UCSD-AML1 (cell line): Measurements from ENCODE around the gene ZRANB3.
A peak's percentile ranks its signal among the peaks of the same experiment; 100 is the strongest.
"Not testable (repeated sequence)": the region's sequence is repeated elsewhere in the genome, so short reads cannot be mapped to it uniquely, and the experiment has no call there.

Source experiments
- DNase-seq: peaks from one replicate; lab custom pipeline; 2025; ENCODE audit not compliant: unreplicated experiment; lab: John Stamatoyannopoulos, UW

The ZRANB3 gene

GRCh38 chr2:135348096-135348704 lies 182.8 kb downstream of the ZRANB3 start:
- DNase-seq, result not testable (repeated sequence)

GRCh38 chr2:135337071-135337470 lies 193.9 kb downstream of the ZRANB3 start:
- DNase-seq, result no peak

DNA sequence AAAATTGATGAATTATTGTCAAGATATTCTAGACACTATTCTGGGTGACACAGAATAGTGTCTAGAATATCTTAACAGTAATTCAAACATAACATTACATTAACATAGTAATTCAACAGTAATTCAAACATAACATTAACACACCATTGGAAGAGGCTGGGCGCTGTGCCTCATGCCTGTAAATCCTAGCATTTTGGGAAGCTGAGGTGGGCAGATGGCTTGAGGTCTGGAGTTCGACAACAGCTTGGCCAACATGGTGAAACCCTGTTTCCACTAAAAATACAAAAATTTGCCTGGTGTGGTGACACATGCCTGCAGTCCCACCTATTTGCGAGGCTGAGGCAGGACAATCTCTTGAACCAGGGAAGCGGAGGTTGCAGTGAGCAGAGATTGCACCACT lies 195.8 kb downstream of the ZRANB3 start:
- DNase-seq, result no peak

DNA sequence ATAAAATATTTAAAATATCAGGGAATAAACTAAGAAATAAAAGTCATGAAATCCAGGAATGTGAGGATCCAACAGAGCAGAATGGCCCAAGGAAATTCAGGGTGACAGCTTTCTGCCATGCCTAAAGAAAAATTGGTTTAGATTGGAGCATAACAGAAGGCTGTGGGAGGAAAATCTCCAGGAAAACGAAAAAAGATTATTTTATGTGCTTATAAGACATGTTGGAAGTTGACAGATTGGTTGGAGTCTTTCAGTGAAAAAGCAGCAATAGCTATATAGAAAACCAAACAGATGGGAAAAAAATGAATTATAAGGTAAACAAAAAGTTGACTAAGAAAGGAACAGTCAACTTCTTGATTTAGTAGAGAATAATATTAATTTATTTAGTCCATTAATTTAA lies 203.9 kb downstream of the ZRANB3 start:
- DNase-seq, result no peak

GRCh38 chr2:135320465-135321355 lies 210.3 kb downstream of the ZRANB3 start:
- DNase-seq, result no peak

DNA sequence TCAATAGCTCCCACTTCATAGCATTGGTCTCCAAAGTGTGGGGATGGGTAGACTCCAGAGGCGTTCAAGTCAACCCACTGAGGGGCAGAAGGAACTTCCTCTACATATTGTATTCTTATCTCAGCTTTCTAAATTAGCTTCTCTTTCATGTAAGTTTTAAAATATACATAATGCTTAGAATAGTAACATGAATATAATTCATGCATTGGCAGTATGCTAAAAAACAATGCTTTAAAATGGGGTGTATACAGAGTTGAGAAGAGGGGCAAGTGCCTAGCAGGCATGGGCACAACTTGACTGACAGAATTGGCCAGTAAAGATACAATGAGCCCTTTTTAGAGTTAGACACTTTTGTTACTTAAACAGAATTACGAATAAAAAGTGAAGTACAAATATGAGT lies 212.2 kb downstream of the ZRANB3 start:
- no peak for DNase-seq

GRCh38 chr2:135317375-135317774 lies 213.6 kb downstream of the ZRANB3 start:
- DNase-seq, result no peak

DNA sequence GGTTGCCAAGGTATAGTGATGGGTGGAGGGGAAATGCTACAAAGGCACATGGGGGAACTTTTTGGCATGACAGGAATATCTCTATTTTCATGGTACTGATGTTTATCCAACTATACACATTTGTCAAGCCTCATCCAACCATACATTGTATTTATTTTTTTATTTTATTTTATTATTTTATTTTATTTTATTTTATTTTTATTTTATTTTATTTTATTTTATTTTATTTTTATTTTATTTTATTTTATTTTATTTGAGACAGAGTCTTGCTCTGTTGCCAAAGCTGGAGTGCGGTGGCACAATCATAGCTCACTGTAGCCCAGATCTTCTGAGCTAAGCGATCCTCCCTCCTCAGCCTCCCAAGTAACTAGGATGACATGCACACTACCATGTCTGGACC lies 219.1 kb downstream of the ZRANB3 start:
- no peak for DNase-seq

GRCh38 chr2:135311268-135311667 lies 219.8 kb downstream of the ZRANB3 start:
- DNase-seq, result no peak

GRCh38 chr2:135304694-135305093 lies 226.3 kb downstream of the ZRANB3 start:
- DNase-seq, result no peak

DNA sequence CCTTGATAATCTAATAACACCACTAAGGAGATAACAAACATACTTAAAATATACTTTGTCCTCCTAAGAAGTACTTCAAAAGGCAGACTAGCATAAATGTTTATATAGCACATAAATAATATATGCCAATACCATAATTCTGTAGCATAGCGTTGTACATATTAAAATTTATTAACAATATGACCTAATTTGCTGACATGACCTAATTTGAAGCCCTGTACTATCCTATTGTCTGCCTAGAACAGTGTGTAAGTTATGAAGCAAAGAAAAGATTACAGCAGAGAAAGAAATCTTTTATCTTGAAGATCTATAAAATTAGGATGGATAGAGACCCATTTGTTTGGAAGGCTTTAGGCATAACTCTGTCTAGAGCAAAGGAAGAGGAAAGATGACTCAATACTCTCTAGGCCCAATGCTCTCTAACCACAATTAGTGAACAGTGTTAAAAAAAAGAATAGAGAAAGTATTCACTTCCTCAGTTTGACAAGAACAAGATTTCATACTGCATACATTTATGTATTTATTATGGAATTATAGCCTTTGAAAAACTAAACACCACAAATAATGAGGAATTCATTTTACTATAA lies 231.3 kb downstream of the ZRANB3 start:
- DNase-seq, result no peak

GRCh38 chr2:135299165-135299564 lies 231.9 kb downstream of the ZRANB3 start:
- peak; percentile 11 for DNase-seq

DNA sequence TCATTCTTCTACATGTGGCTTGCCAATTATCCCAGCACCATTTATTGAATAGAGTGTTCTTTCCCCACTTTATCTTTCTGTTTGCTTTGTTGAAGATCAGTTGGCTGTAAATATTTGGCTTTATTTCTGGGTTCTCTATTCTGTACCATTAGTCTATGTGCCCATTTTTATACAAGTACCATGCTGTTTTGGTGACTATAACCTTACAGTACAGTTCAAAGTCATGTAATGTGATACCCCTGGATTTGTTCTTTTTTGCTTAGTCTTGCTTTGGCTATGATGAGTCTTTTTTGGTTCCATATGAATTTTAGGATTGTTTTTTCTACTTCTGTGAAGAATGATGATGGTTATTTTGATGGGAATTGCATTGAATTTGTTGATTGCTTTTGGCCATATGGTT lies 243.9 kb downstream of the ZRANB3 start:
- DNase-seq, result not testable (repeated sequence)

- DNase-seq, result no peak
Measured at GRCh38 chr2:135285391-135285790, 245.6 kb downstream of the ZRANB3 start.

GRCh38 chr2:135281379-135281778 lies 249.6 kb downstream of the ZRANB3 start:
- no peak for DNase-seq

DNA sequence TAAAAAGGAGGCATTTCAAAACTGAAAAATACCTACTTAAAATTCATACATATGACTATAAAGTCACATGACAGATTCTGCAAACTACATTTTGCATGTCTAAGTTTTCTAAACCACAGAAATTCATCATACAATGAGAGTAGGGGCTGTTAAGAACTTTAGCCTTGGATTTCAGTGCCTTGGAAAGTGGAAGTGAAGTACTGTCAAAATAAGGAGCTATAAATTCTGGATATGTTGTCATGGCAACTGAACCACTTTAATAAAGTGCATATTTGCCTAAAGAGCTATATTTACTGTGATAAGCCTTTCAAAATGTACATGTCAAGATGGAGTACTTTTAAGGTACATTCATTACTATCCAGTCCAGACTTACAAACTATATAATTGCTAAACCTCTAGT lies 251.8 kb downstream of the ZRANB3 start:
- no peak for DNase-seq

DNA sequence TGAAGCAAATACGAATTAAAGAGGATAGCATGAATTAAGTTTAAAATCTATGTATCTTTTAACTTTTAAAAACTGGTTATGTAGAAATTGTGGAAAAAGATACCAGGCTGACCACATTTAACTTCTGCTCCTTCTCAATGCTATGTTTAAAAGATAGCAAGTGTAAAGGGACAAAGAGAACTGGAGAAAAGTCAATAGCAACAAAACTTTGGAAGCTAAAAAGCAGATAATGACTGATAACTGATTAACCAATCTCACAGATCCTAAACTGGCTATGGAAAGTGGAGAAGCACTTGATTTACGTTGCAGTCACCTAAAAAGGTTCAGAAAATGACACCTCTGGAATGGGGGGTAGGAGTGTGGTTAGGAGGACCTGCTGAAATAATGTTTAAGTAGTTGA lies 254.5 kb downstream of the ZRANB3 start:
- no peak for DNase-seq

GRCh38 chr2:135271006-135271405 lies 260.0 kb downstream of the ZRANB3 start:
- no peak for DNase-seq

GRCh38 chr2:135265960-135266490 lies 265.0 kb downstream of the ZRANB3 start:
- DNase-seq, result no peak

GRCh38 chr2:135259123-135259522 lies 271.9 kb downstream of the ZRANB3 start:
- no peak for DNase-seq

GRCh38 chr2:135258193-135258592 lies 272.8 kb downstream of the ZRANB3 start:
- DNase-seq, result no peak
